GM18511 (cell line): ENCODE measurements around the gene E2F4.

Source experiments
- ATAC-seq: cut with Tn5 transposase; IDR thresholded peaks from one replicate; pipeline ENCODE4 v1.9.1; 2021; ENCODE audit warnings: mild to moderate bottlenecking, moderate library complexity; ENCODE audit not compliant: unreplicated experiment

The E2F4 gene

GRCh38 chr16:67157892-67158635 is 33.9 kb upstream of the E2F4 start:
- no peak for ATAC-seq

GRCh38 chr16:67158637-67159600 is 33.0 kb upstream of the E2F4 start:
- ATAC-seq, result peak; percentile 46

- no peak for ATAC-seq
These were observed 30.3 kb upstream of the E2F4 start for GRCh38 chr16:67161595-67162058.

GRCh38 chr16:67162506-67163163 is 29.3 kb upstream of the E2F4 start:
- ATAC-seq, result no peak

DNA sequence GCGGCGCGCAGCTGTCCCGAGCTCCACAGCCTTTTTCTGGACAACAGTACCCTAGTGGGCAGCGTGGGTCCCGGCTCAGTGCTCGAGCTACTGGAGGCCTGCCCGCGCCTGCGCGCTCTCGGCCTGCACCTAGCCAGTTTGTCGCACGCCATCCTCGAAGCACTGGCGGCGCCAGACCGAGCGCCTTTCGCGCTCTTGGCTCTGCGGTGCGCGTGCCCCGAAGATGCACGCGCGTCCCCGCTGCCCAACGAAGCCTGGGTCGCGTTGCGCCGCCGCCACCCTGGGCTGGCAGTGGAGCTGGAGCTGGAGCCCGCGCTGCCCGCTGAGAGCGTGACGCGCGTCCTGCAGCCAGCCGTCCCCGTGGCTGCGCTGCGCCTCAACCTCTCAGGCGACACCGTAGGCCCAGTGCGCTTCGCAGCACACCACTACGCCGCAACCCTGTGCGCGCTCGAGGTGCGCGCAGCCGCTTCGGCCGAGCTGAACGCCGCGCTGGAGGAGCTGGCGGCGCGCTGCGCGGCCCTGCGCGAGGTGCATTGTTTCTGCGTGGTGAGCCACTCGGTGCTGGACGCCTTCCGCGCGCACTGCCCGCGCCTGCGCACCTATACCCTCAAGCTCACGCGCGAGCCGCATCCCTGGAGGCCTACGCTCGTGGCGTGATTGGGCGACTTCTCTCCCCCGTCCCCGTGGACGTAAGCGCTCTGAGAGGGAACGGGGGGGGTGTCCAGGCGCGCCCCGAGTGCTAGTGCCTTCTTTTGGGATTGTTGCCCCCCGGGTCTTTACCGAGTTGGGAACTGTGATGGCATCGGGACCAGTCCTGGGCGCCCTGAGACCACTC is 28.6 kb upstream of the E2F4 start:
- no peak for ATAC-seq

DNA sequence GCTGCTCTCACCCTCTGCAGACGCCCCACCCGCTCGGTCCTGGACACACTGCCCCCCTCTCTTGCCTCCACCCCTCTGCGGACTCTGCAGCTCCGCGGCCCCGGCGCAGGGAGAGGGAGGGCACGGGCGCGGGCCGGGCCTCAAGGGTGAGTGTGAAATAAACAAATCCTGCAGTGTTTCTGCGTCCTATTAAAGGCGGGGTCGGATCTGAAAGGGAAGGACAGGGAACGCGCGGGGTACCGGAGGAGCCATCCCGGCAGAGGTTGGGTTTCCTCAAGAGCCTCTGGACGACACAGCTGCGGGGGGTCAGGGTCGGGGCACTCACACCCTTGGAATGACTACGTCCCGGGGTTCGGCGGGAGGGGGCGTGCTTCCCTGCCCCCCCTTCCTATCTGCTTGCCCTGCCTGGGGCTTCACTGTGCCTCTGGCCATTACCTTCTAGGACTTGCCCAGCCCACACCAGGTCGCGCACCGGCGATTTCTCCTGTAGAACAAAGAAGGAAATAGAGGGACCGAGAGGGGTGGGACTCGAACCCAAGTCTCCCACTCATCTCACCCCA is 27.9 kb upstream of the E2F4 start:
- ATAC-seq, result no peak

DNA sequence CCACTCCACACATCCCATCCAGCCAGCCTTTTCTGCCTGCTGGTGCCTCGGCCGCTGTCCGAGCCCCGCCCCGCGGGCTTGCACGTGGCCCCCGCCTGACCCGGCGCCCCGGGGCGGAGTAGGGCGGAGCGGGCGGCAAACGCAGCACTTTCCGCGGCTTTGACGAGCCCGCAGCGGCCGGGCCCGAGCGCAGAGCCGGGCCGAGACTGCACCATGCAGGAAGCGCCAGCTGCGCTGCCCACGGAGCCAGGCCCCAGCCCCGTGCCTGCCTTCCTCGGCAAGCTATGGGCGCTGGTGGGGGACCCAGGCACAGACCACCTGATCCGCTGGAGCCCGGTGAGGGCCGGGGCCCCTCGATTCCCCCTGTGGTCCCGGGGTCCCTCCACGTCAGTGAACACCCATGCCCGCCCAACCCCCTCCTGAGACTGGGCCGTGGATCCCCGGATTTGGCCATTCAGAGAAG is 27.3 kb upstream of the E2F4 start, which contains the start of gene HSF4:
Gene HSF4, plus strand, starts transcription at position 147 of the 463 bp plus-strand sequence. Its CDS starts 67 bp downstream, at position 214.
- ATAC-seq, result no peak

GRCh38 chr16:67165121-67166078 is 26.6 kb upstream of the E2F4 start:
- ATAC-seq, result no peak

DNA sequence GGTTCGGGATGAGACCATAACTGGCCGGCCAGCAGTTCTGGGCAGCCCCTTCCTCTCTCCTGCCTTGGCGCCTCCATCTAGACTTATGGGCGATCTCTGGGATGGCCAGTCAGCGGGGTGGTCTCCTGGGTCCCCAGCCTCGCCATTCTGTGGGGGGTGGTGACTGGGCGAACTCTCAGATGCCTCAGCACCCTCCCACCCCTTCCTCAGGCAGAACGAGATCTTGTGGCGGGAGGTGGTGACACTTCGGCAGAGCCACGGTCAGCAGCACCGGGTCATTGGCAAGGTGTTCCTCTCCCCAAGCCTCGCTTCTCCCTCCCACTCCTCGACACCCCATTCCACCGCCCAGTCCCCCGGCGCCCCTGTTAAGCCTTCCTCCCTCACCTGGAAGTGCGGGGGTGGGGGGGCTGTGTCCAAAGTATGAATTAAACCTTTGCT is 25.8 kb upstream of the E2F4 start:
- no peak for ATAC-seq

GRCh38 chr16:67166598-67167168 is 25.3 kb upstream of the E2F4 start:
- ATAC-seq, result no peak

GRCh38 chr16:67167588-67167987 is 24.4 kb upstream of the E2F4 start:
- ATAC-seq, result no peak

DNA sequence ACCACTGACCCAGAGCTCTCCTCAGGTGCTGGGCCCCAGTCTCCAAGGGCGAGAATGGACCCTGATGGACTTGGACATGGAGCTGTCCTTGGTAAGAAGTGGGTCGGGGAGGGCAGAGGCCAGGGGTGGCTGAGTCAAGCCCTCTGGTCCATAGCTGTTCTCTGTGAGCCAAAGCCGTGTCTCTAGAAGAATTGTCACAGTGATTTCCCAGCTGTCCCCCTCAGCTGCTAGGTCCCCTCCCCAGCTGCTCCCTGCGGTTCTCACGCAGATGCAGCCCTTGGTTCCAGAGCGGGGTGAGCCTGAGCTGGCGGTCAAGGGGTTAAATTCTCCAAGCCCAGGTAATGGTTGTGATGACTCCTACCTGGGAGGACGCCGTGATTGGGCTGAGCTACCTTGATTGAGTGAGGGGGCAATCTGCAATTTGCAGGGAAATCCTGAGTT is 22.9 kb upstream of the E2F4 start:
- no peak for ATAC-seq

DNA sequence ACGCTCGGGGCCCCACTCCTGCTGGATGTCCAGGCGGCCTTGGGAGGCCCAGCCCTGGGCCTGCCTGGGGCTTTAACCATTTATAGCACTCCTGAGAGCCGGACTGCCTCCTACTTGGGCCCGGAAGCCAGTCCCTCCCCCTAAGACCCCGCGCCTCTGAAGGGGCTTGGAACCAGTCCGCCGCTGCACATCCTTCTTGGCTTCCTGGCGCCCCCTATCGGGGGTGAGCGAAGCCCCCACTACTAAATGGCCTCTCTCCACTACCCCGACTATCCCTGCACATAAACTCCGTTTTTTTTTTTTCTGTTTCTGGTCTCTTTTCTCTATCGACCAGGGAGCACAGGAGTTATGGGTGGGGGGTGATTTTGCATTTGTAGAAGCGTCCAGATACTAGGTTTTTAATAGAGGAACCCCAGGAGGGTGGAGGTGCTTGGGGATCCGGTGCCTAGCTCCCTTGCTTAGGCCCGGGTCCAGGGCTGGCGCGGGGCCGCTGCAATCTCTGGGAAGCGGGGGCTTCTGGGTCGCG is 22.2 kb upstream of the E2F4 start:
- ATAC-seq, result no peak

DNA sequence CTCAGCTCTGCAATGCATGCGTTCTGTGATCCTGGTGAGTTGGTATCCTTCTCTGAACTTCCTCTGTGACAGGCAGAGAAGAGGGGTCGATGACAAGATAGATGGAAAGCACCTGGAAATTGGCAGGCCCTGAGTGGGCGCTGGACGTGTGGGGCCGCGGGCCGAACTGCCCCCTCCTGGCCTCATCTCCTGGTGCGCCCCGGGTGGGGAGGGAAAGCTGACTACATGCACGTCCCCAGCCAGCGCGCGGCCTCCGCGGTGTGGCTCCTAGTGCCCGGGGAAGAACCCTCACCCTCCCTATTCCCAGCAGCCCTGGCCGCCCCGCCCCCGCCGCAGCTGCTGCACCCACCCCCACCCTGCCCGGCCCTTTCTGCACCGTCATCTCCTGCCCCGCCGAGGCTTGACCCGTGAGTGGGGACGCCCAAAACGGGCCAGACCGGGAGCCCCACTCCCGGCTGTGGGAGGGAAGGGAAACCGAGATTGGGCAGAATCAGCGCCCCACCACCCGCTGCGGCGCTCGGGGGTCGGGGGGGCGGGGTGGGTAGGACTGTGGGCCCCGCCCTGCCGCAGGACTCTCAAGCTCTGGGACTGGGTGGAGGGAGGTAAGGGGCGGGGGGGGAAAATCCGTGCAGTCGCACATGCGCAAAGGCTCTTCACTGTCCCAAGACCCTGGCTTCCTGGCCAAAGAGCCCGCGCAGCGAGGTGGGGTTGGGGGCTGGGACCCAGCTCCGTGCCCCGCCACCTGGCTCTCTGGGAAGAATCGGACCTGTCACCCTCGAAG is 21.6 kb upstream of the E2F4 start, which contains the start of gene NOL3:
Gene NOL3, plus strand, starts transcription at position 371 of the 781 bp plus-strand sequence.
- peak; percentile 51 for ATAC-seq

DNA sequence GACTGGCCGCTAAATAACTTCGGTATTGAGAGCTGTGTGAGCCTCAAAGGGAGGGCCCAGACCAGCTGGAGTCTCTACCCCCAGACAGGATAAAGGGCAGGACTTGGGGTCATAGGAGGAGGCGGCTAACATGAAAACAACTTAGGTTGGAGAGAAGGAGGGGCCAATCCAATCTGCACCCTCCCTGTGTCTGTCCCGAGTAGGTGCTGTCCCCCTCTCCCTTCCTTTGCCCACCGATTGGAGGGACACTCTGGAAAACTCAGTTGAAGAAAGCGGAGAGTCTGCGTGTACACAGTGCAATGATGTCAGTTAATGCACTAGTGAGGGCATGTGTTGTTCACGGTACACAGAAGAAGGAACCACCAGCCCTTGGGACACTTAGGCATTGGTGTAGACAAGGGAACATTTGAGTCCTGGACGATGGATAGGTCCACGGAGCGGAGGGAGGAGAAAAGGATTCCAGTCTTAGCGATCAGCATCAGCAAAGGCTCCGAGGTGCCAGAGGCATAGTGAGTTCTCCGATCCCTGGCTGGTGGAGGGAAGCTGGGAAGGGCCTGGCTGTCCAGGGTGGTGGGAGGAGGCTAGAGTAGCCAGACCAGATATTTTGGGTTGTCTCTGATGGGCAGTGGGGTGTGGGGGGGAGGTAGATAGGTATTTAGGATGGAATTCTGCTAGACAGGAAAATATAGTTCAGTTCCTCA is 20.9 kb upstream of the E2F4 start:
- peak; percentile 15 for ATAC-seq

DNA sequence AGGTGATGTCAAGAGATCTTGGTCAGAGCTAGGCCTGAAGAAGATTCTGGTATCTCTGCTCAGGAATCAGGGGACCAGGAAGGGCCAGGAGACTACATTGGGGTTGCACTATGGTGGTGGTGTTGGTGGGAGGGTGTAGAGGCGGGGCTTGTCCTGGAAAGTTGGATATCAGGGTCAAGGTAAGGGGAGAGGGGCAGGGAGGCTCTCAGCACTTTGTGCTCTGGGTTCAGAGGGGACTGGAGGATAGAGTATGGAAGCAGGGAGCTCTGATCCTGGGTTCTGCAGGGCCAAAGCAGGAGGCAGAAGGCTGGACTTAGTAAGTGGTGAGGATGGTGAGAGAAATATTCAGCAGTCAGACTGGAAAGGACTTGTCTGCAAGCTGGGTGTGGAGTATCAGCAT is 18.6 kb upstream of the E2F4 start:
- ATAC-seq, result no peak
